Endothelial cell (in vitro differentiated cells): ENCODE results near the gene NBEA. TPM values are rescaled to one million over a fixed set of nuclear protein-coding genes. Genes with fewer than 3 reads are reported as not detected.

Experiments used
- DNase-seq: peaks from one replicate; pipeline ENCODE4 v3.0.0; 2021; ENCODE audit warnings: low spot score
- H3K27ac Mint-ChIP-seq: one replicate; pipeline ENCODE4 v1.8.0; 2021; ENCODE audit warnings: mixed read lengths, inconsistent platforms; ENCODE audit not compliant: unreplicated experiment
- H3K27me3 Mint-ChIP-seq: one replicate; pipeline ENCODE4 v1.8.0; 2021; ENCODE audit warnings: mild to moderate bottlenecking, moderate library complexity, mixed read lengths, inconsistent platforms; ENCODE audit not compliant: unreplicated experiment
- H3K36me3 Mint-ChIP-seq: one replicate; pipeline ENCODE4 v1.8.0; 2021; ENCODE audit warnings: mild to moderate bottlenecking, low read depth, mixed read lengths, inconsistent platforms; ENCODE audit not compliant: unreplicated experiment
- H3K4me1 Mint-ChIP-seq: one replicate; pipeline ENCODE4 v1.8.0; 2021; ENCODE audit warnings: mild to moderate bottlenecking, mixed read lengths, inconsistent platforms; ENCODE audit not compliant: unreplicated experiment
- H3K4me3 Mint-ChIP-seq: one replicate; pipeline ENCODE4 v1.8.0; 2021; ENCODE audit warnings: mild to moderate bottlenecking, mixed read lengths, inconsistent platforms; ENCODE audit not compliant: unreplicated experiment
- H3K9me3 Mint-ChIP-seq: one replicate; pipeline ENCODE4 v1.8.0; 2021; ENCODE audit warnings: mixed read lengths, inconsistent platforms; ENCODE audit not compliant: unreplicated experiment
- total RNA-seq: library from RNA; stranded (reverse); fragmentation: NEBNext Ultra II Directional; extraction: Animal tissue kit (Norgen Biotek cat#: 25700); gene quantifications from one replicate; pipeline ENCODE4 v1.2.1, GENCODE V29; 2021; ENCODE audit not compliant: unreplicated experiment
- TF ChIP-seq, protein P1 (sequence below): fragments of 200-600 bp; sonication (generic); IDR thresholded peaks from one replicate; pipeline ENCODE4 v1.5.0; 2021; ENCODE audit warnings: antibody characterized with exemption; ENCODE audit not compliant: unreplicated experiment

NBEA gene
- total RNA-seq, 1 donor from 2014 or later, result 11.7 TPM

DNA sequence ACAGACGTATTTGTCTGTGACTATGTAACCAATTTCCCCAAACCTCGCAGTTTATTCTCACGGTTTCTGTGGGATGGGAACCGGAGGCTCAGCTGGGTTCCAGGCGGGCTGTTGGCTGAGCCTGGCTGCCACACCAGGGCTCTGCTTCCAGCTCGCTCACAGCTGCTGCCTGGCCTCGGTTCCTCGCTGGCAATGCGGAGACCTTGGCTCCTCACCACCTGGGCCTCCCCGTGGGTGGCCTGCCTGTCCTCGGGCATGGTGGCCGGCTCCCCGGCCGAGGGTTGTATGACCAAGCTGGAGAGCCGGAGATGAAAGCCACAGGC is 753.3 kb downstream of the NBEA start:
- peaks cover 6% of the 10 kb centered on the region for H3K27me3 Mint-ChIP-seq
- H3K27ac Mint-ChIP-seq, result no peak overlapping the region
- no peaks in the 10 kb centered on the region for H3K36me3 Mint-ChIP-seq
- DNase-seq, result no peak
- H3K4me3 Mint-ChIP-seq, result no peak overlapping the region
- peaks cover 5% of the 10 kb centered on the region for H3K4me1 Mint-ChIP-seq
- H3K9me3 Mint-ChIP-seq, result no peaks in the 10 kb centered on the region
- TF ChIP-seq, protein P1, sequence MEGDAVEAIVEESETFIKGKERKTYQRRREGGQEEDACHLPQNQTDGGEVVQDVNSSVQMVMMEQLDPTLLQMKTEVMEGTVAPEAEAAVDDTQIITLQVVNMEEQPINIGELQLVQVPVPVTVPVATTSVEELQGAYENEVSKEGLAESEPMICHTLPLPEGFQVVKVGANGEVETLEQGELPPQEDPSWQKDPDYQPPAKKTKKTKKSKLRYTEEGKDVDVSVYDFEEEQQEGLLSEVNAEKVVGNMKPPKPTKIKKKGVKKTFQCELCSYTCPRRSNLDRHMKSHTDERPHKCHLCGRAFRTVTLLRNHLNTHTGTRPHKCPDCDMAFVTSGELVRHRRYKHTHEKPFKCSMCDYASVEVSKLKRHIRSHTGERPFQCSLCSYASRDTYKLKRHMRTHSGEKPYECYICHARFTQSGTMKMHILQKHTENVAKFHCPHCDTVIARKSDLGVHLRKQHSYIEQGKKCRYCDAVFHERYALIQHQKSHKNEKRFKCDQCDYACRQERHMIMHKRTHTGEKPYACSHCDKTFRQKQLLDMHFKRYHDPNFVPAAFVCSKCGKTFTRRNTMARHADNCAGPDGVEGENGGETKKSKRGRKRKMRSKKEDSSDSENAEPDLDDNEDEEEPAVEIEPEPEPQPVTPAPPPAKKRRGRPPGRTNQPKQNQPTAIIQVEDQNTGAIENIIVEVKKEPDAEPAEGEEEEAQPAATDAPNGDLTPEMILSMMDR, result no peak

DNA sequence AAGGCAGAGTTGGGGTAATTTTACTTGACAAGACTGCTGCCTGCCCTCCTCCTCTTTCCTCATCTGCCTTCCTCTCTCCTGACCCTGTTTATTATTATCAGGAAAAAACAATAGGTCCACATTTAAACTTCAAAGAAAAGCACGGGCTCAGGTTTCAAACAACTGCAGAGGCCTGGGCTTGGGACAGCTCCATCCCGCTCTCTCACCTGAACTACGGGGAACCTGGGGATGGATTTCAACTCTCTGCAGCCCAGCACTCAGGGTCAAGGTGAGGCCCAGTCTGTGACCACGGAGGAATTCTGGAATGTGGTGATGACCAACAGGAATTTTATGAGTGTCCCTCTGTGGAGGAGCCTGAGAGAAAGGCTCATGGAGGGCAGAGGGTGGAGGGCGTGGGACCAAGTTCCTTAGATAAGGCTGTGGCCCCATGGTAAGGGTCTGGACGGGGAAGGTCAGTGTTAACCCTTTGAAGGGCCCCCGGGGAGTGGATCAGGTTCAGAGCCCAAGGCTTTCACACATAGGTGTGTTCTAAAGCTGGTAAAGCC is 755.2 kb downstream of the NBEA start:
- Mint-ChIP-seq H3K27ac (no peak overlapping the region), H3K27me3 (peaks cover 6% of the 10 kb centered on the region), H3K36me3 (no peaks in the 10 kb centered on the region), H3K4me1 (peaks cover 5% of the 10 kb centered on the region), H3K4me3 (no peak overlapping the region), H3K9me3 (no peaks in the 10 kb centered on the region)
- TF ChIP-seq, protein P1, result no peak
- DNase-seq, result no peak

DNA sequence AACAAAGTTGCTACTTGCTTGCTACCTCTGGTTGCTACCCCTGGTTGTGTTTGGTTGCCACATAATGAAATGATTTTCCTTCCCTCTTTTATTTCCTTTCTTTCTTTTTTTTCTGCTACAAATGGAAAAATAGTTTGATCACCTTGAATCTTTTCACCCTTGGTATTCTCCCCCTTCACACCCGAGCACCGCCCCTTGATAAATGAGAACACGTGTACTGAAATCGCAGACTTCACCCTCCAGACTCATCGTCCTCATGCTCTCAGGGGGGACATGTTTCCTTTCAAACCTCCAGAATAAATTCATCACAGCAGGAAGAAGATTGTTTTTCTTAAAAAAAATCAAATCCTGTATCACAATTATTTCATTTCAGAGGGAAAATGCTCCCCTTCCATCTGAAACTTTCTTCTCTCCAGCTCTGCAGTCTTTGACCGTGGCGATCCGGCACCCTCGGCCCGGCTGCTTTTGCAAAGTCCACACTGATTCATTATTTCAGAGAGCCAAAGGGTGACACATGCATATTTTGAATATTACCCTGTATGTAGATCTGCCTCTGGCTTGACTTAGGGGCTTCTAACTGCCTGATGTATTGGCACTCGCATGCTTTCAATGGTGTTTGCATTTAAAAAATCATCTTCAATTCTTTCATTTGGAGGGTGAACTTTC is 757.0 kb downstream of the NBEA start:
- Mint-ChIP-seq H3K27ac (no peak overlapping the region), H3K36me3 (no peaks in the 10 kb centered on the region), H3K27me3 (peaks cover 3% of the 10 kb centered on the region), H3K4me1 (peaks cover 5% of the 10 kb centered on the region), H3K9me3 (no peaks in the 10 kb centered on the region), H3K4me3 (no peak overlapping the region)
- no peak for DNase-seq
- TF ChIP-seq, protein P1, result no peak

DNA sequence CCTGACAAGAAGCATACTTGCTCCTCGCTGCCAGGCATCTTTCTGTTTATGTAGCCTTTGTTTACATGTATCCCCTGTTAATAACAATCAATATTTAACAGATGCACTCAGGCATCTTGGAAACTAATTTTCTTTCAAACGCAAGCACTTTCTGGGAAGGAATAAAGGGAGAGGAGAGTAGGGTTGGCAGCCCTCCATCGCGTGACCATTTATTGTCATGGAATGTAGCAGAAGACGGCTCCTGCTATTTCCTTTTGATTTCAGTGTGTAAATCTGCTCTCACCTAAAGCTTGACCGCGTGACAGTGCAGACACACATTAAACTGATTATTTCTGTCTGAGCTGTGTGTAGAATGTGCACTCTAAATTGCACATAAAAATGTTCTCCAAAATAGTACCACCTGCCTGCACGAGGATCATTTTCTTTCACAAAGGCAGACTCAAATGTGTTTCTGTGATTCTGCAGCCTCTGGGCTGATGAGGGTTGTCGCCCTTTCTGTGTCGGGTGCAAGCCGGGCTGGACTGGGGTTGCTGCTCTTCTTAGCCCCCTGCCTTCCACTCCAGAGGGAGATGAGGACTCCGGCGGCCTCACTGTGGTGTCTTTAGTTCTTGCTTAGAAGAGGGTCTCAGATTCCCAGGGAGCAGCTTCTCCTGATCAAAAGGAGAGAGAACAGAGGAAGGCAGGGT is 757.9 kb downstream of the NBEA start:
- DNase-seq, result no peak
- Mint-ChIP-seq H3K9me3 (no peaks in the 10 kb centered on the region), H3K27ac (no peak overlapping the region), H3K36me3 (no peaks in the 10 kb centered on the region), H3K4me1 (peaks cover 10% of the 10 kb centered on the region), H3K27me3 (no peaks in the 10 kb centered on the region), H3K4me3 (no peak overlapping the region)
- TF ChIP-seq, protein P1, result no peak

DNA sequence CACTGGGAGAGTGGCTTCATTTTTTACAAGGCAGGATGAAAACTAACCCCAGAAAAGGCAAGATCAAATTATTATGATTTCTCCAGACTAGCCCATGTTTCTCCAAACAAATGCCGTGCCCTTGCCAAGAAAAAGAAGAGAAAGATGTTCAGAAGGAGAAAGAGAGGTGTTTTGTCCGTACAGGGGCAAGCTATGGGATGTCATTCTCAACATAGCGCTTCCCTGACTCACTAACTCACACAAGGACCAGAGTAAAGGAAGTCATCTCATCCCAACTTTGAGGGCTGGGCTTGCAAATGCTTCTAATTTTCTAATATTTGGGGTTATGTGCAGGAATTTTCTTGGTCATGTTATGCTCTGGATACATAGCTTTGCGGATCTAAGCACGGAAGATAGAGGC is 758.6 kb downstream of the NBEA start:
- no peak for DNase-seq
- H3K27ac Mint-ChIP-seq, result no peak overlapping the region
- H3K36me3 Mint-ChIP-seq, result no peaks in the 10 kb centered on the region
- TF ChIP-seq, protein P1, result no peak
- no peaks in the 10 kb centered on the region for H3K9me3 Mint-ChIP-seq
- peaks cover 10% of the 10 kb centered on the region for H3K4me1 Mint-ChIP-seq
- no peak overlapping the region for H3K4me3 Mint-ChIP-seq
- peaks cover 2% of the 10 kb centered on the region for H3K27me3 Mint-ChIP-seq
